Measurements from ENCODE around the gene TMEM38A.
"Not testable (repeated sequence)": the region's sequence is repeated elsewhere in the genome, so short reads cannot be mapped to it uniquely, and the experiment has no call there.

Gene TMEM38A

GRCh38 chr19:16640951-16641350 is 20.0 kb upstream of the TMEM38A start:
- DNase-seq, result no peak

- no peak for DNase-seq
Observed at GRCh38 chr19:16641695-16642094, 19.2 kb upstream of the TMEM38A start.

- no peak for DNase-seq
Observed at GRCh38 chr19:16645140-16645539, 15.8 kb upstream of the TMEM38A start.

GRCh38 chr19:16649734-16650133 is 11.2 kb upstream of the TMEM38A start:
- no peak for DNase-seq

GRCh38 chr19:16650821-16651220 is 10.1 kb upstream of the TMEM38A start:
- DNase-seq, result no peak

- not testable (repeated sequence) for DNase-seq
Observed at GRCh38 chr19:16651421-16652188, 9.3 kb upstream of the TMEM38A start.

GRCh38 chr19:16652854-16653253 is 8.1 kb upstream of the TMEM38A start:
- DNase-seq, result no peak

GRCh38 chr19:16654140-16654539 is 6.8 kb upstream of the TMEM38A start:
- no peak for DNase-seq

GRCh38 chr19:16654627-16655026 is 6.3 kb upstream of the TMEM38A start:
- no peak for DNase-seq

- DNase-seq, result no peak
Observed at GRCh38 chr19:16655727-16656126, 5.2 kb upstream of the TMEM38A start.

- no peak for DNase-seq
Observed at GRCh38 chr19:16657384-16657783, 3.6 kb upstream of the TMEM38A start.

- DNase-seq, result no peak
Observed at GRCh38 chr19:16659464-16659831, 1.5 kb upstream of the TMEM38A start.

GRCh38 chr19:16659832-16660708 is 869 bp upstream of the TMEM38A start, which contains the start of gene SMIM7:
TSS of gene SMIM7 (minus strand) at chr19:16660144. CDS start at chr19:16660110, 34 bp downstream.
- DNase-seq, result peak; percentile 99

- peak; percentile 55 for DNase-seq
Observed at GRCh38 chr19:16661480-16662034, 618 bp downstream of the TMEM38A start.

GRCh38 chr19:16668176-16668575 is 7.2 kb downstream of the TMEM38A start:
- DNase-seq, result no peak

GRCh38 chr19:16668702-16669101 is 7.8 kb downstream of the TMEM38A start:
- not testable (repeated sequence) for DNase-seq

- no peak for DNase-seq
Observed at GRCh38 chr19:16670291-16670690, 9.4 kb downstream of the TMEM38A start.

- no peak for DNase-seq
Observed at GRCh38 chr19:16671652-16672274, 10.8 kb downstream of the TMEM38A start.

GRCh38 chr19:16673231-16673630 is 12.3 kb downstream of the TMEM38A start:
- DNase-seq, result no peak

- not testable (repeated sequence) for DNase-seq
Observed at GRCh38 chr19:16673839-16674238, 12.9 kb downstream of the TMEM38A start.

- DNase-seq, result no peak
Observed at GRCh38 chr19:16676101-16676798, 15.3 kb downstream of the TMEM38A start.

- DNase-seq, result no peak
Observed at GRCh38 chr19:16677055-16677454, 16.1 kb downstream of the TMEM38A start.

GRCh38 chr19:16678498-16678897 is 17.6 kb downstream of the TMEM38A start:
- DNase-seq, result no peak

All from islet precursor cell (in vitro differentiated cells).